ENCODE data around the gene ARHGEF37.

Gene ARHGEF37

GRCh38 chr5:149664666-149665415 lies 83.5 kb downstream of the ARHGEF37 start:
- no peak for TF ChIP-seq ZBTB7A (IDR thresholded peaks at IDR 0.05; ENCODE audit: low read depth)
- TF ChIP-seq NFIC (IDR thresholded peaks at IDR 0.05), result no peak
- TF ChIP-seq MAX (IDR thresholded peaks at IDR 0.05), result no peak
- no peak for TF ChIP-seq EP300 (IDR thresholded peaks at IDR 0.05; ENCODE audit: borderline replicate concordance)
- TF ChIP-seq YY1 (IDR thresholded peaks at IDR 0.05; ENCODE audit: low read depth), result no peak
- no peak for TF ChIP-seq CREB1 (IDR thresholded peaks at IDR 0.05; ENCODE audit: low read depth)
- TF ChIP-seq USF1 (IDR thresholded peaks at IDR 0.05), result no peak
- TF ChIP-seq TEAD4 (IDR thresholded peaks at IDR 0.05), result no peak
- TF ChIP-seq CEBPB (IDR thresholded peaks at IDR 0.05), result no peak
- TF ChIP-seq REST (IDR thresholded peaks at IDR 0.05; ENCODE audit: low read depth), result no peak
- no peak for TF ChIP-seq RAD21 (IDR thresholded peaks at IDR 0.05; ENCODE audit: low read depth)
- TF ChIP-seq TCF12 (IDR thresholded peaks at IDR 0.05; ENCODE audit: low read depth), result no peak
- TF ChIP-seq FOXM1 (IDR thresholded peaks at IDR 0.05; ENCODE audit: borderline replicate concordance, low read depth), result no peak
- TF ChIP-seq EGR1 (IDR thresholded peaks at IDR 0.05), result no peak
- no peak for TF ChIP-seq TAF1 (IDR thresholded peaks at IDR 0.05; ENCODE audit: low read depth)

- TF ChIP-seq EP300 (IDR thresholded peaks at IDR 0.05; ENCODE audit: borderline replicate concordance) (no peak), CREB1 (IDR thresholded peaks at IDR 0.05; ENCODE audit: low read depth) (no peak), USF1 (IDR thresholded peaks at IDR 0.05) (no peak), REST (IDR thresholded peaks at IDR 0.05; ENCODE audit: low read depth) (no peak), MAX (IDR thresholded peaks at IDR 0.05) (no peak), FOXM1 (IDR thresholded peaks at IDR 0.05; ENCODE audit: borderline replicate concordance, low read depth) (no peak), EGR1 (IDR thresholded peaks at IDR 0.05) (no peak), CEBPB (IDR thresholded peaks at IDR 0.05) (no peak), RAD21 (IDR thresholded peaks at IDR 0.05; ENCODE audit: low read depth) (no peak), TAF1 (IDR thresholded peaks at IDR 0.05; ENCODE audit: low read depth) (no peak), TEAD4 (IDR thresholded peaks at IDR 0.05) (no peak), YY1 (IDR thresholded peaks at IDR 0.05; ENCODE audit: low read depth) (no peak), ZBTB7A (IDR thresholded peaks at IDR 0.05; ENCODE audit: low read depth) (no peak), TCF12 (IDR thresholded peaks at IDR 0.05; ENCODE audit: low read depth) (no peak), NFIC (IDR thresholded peaks at IDR 0.05) (no peak)
Measured at GRCh38 chr5:149665416-149666175, 84.3 kb downstream of the ARHGEF37 start.

GRCh38 chr5:149666212-149666852 lies 85.0 kb downstream of the ARHGEF37 start:
- TF ChIP-seq REST (IDR thresholded peaks at IDR 0.05; ENCODE audit: low read depth) (no peak), FOXM1 (IDR thresholded peaks at IDR 0.05; ENCODE audit: borderline replicate concordance, low read depth) (no peak), YY1 (IDR thresholded peaks at IDR 0.05; ENCODE audit: low read depth) (no peak), USF1 (IDR thresholded peaks at IDR 0.05) (no peak), CEBPB (IDR thresholded peaks at IDR 0.05) (no peak), TAF1 (IDR thresholded peaks at IDR 0.05; ENCODE audit: low read depth) (no peak), EP300 (IDR thresholded peaks at IDR 0.05; ENCODE audit: borderline replicate concordance) (no peak), NFIC (IDR thresholded peaks at IDR 0.05) (peak; percentile 70), EGR1 (IDR thresholded peaks at IDR 0.05) (no peak)

All from Ishikawa (cell line).